ENCODE data around the gene MS4A4E.
"Not testable (repeated sequence)": the region's sequence is repeated elsewhere in the genome, so short reads cannot be mapped to it uniquely, and the experiment has no call there.

MS4A4E gene

GRCh38 chr11:60172011-60172410 lies 70.9 kb downstream of the MS4A4E start:
- no peak overlapping the region for H3K4me3 ChIP-seq (ENCODE audit: low read length)
- no peak for TF ChIP-seq ZNF274 (IDR thresholded peaks at IDR 0.05; ENCODE audit: low read depth, low read length)

- H3K4me3 ChIP-seq (ENCODE audit: low read length), result no peak overlapping the region
- TF ChIP-seq ZNF274 (IDR thresholded peaks at IDR 0.05; ENCODE audit: low read depth, low read length), result no peak
Observed at GRCh38 chr11:60170566-60170965, 72.4 kb downstream of the MS4A4E start.

- TF ChIP-seq ZNF274 (IDR thresholded peaks at IDR 0.05; ENCODE audit: low read depth, low read length), result no peak
- H3K4me3 ChIP-seq (ENCODE audit: low read length), result no peak overlapping the region
Observed at GRCh38 chr11:60169264-60169915, 73.5 kb downstream of the MS4A4E start.

- no peak for TF ChIP-seq ZNF274 (IDR thresholded peaks at IDR 0.05; ENCODE audit: low read depth, low read length)
Observed at GRCh38 chr11:60168306-60168705, 74.6 kb downstream of the MS4A4E start.

GRCh38 chr11:60165951-60166350 lies 77.0 kb downstream of the MS4A4E start:
- no peak overlapping the region for H3K4me3 ChIP-seq (ENCODE audit: low read length)
- TF ChIP-seq ZNF274 (IDR thresholded peaks at IDR 0.05; ENCODE audit: low read depth, low read length), result no peak

More at GRCh38 chr11:60168306-60168705, 74.6 kb downstream of the MS4A4E start:
- no peak overlapping the region for H3K4me3 ChIP-seq (ENCODE audit: low read length)

GRCh38 chr11:60165538-60165937 lies 77.4 kb downstream of the MS4A4E start:
- no peak overlapping the region for H3K4me3 ChIP-seq (ENCODE audit: low read length)
- no peak for TF ChIP-seq ZNF274 (IDR thresholded peaks at IDR 0.05; ENCODE audit: low read depth, low read length)

GRCh38 chr11:60164550-60165075 lies 78.3 kb downstream of the MS4A4E start:
- no peak for TF ChIP-seq ZNF274 (IDR thresholded peaks at IDR 0.05; ENCODE audit: low read depth, low read length)

GRCh38 chr11:60161766-60162165 lies 81.2 kb downstream of the MS4A4E start:
- no peak for TF ChIP-seq ZNF274 (IDR thresholded peaks at IDR 0.05; ENCODE audit: low read depth, low read length)
- H3K4me3 ChIP-seq (ENCODE audit: low read length), result no peak overlapping the region

More at GRCh38 chr11:60164550-60165075, 78.3 kb downstream of the MS4A4E start:
- H3K4me3 ChIP-seq (ENCODE audit: low read length), result no peak overlapping the region

GRCh38 chr11:60161107-60161506 lies 81.8 kb downstream of the MS4A4E start:
- no peak overlapping the region for H3K4me3 ChIP-seq (ENCODE audit: low read length)
- TF ChIP-seq ZNF274 (IDR thresholded peaks at IDR 0.05; ENCODE audit: low read depth, low read length), result no peak

- no peak overlapping the region for H3K4me3 ChIP-seq (ENCODE audit: low read length)
- TF ChIP-seq ZNF274 (IDR thresholded peaks at IDR 0.05; ENCODE audit: low read depth, low read length), result no peak
Observed at GRCh38 chr11:60159868-60160267, 83.1 kb downstream of the MS4A4E start.

GRCh38 chr11:60159284-60159683 lies 83.7 kb downstream of the MS4A4E start:
- TF ChIP-seq ZNF274 (IDR thresholded peaks at IDR 0.05; ENCODE audit: low read depth, low read length), result no peak
- no peak overlapping the region for H3K4me3 ChIP-seq (ENCODE audit: low read length)

GRCh38 chr11:60158636-60159035 lies 84.3 kb downstream of the MS4A4E start:
- TF ChIP-seq ZNF274 (IDR thresholded peaks at IDR 0.05; ENCODE audit: low read depth, low read length), result no peak
- H3K4me3 ChIP-seq (ENCODE audit: low read length), result no peak overlapping the region

GRCh38 chr11:60155931-60156330 lies 87.0 kb downstream of the MS4A4E start:
- no peak for TF ChIP-seq ZNF274 (IDR thresholded peaks at IDR 0.05; ENCODE audit: low read depth, low read length)
- no peak overlapping the region for H3K4me3 ChIP-seq (ENCODE audit: low read length)

- not testable (repeated sequence) for H3K4me3 ChIP-seq (ENCODE audit: low read length)
Observed at GRCh38 chr11:60152727-60153126, 90.2 kb downstream of the MS4A4E start.

GRCh38 chr11:60150279-60150678 lies 92.7 kb downstream of the MS4A4E start:
- TF ChIP-seq ZNF274 (IDR thresholded peaks at IDR 0.05; ENCODE audit: low read depth, low read length), result no peak
- H3K4me3 ChIP-seq (ENCODE audit: low read length), result no peak overlapping the region
